HepG2 (cell line): Measurements from ENCODE around the gene PHKB. TPM values are rescaled to one million over a fixed set of nuclear protein-coding genes. Genes with fewer than 3 reads are reported as not detected.

Experiments used
- ATAC-seq: fragments of 200-7000 bp; cut with Tn5 transposase; 3 replicates; pipeline ENCODE4 v1.9.1; 2020; ENCODE audit warnings: mild to moderate bottlenecking, moderate library complexity
- BruUV-seq: library from RNA; stranded (reverse); fragments of 400-500 nt; replicated peaks from 2 replicates; lab custom pipeline; 2021; lab: Mats Ljungman, UMichigan
- CTCF ChIA-PET: fragments of 300-600 bp; formaldehyde crosslinking; extraction: SDS; loops from one replicate; lab custom pipeline; 2021; ENCODE audit warnings: low total read pairs, inconsistent platforms, low intra/inter-chr PET ratio; lab: Yijun Ruan, JAX
- POLR2A ChIA-PET: fragments of 350-600 bp; sonication (Branson Sonifier 250); formaldehyde crosslinking; loops from one replicate; lab custom pipeline; 2020; ENCODE audit warnings: antibody characterized with exemption, inconsistent platforms; lab: Yijun Ruan, JAX
- DNase-seq: peaks from one replicate; pipeline ENCODE4 v3.0.0-alpha.2; 2015; ENCODE audit warnings: low spot score
- FAIRE-seq: peaks from 3 replicates; lab custom pipeline; 2011; peaks lifted over from hg19 to GRCh38; lab: Jason Lieb, UNC
- H2AFZ ChIP-seq: one replicate; pipeline ENCODE4 v1.6.1; 2011; ENCODE audit warnings: low read length, inconsistent platforms
- H3K27ac ChIP-seq: fragments of 300-600 bp; 3 replicates; pipeline ENCODE4 v1.8.0; 2011; ENCODE audit warnings: mixed run types, mild to moderate bottlenecking, mixed read lengths, low read length, inconsistent platforms; ENCODE audit not compliant: insufficient read depth; ENCODE audit errors: extremely low read length
- H3K27me3 ChIP-seq, 2 experiments: fragments of 200-600 bp in 1 of 2; 2 replicates in 1 of 2; 3 replicates in 1 of 2; pipeline versions ENCODE4 v1.6.0 to v1.8.0; 2011; ENCODE audit warnings: low read length in 2 of 2, mild to moderate bottlenecking in 2 of 2, moderate library complexity in 2 of 2, inconsistent platforms in 1 of 2; ENCODE audit not compliant: insufficient read depth in 2 of 2, control insufficient read depth in 1 of 2
- H3K36me3 ChIP-seq, 2 experiments: fragments of 200-600 bp in 1 of 2; replicated peaks in 1 of 2; 2 replicates in 1 of 2; 3 replicates in 1 of 2; pipeline versions ENCODE4 v1.5.1 to v1.8.0; 2011; ENCODE audit warnings: low read length in 2 of 2, inconsistent platforms in 1 of 2; ENCODE audit not compliant: insufficient read depth in 2 of 2, control insufficient read depth in 1 of 2
- H3K4me1 ChIP-seq: 2 replicates; pipeline ENCODE4 v1.5.1; 2012; ENCODE audit warnings: low read length, inconsistent platforms; ENCODE audit not compliant: insufficient read depth
- H3K4me2 ChIP-seq: 2 replicates; pipeline ENCODE4 v1.6.0; 2011; ENCODE audit warnings: low read depth, low read length, inconsistent platforms
- H3K4me3 ChIP-seq, 3 experiments: fragments of 200-600 bp in 1 of 3; sonication (generic), shearing (Covaris generic) in 1 of 3; replicated peaks in 1 of 3; 2 replicates each; pipeline ENCODE4 v1.5.1; 2011 to 2016; ENCODE audit warnings: low read length in 3 of 3, inconsistent platforms in 2 of 3, low read depth in 2 of 3, mild to moderate bottlenecking in 2 of 3, control low read depth in 1 of 3, mixed read lengths in 1 of 3; ENCODE audit not compliant: insufficient read depth in 1 of 3
- H3K79me2 ChIP-seq: one replicate; pipeline ENCODE4 v1.6.1; 2011; ENCODE audit warnings: low read length, inconsistent platforms; ENCODE audit not compliant: insufficient read depth
- H3K9ac ChIP-seq: 2 replicates; pipeline ENCODE4 v1.6.0; 2011; ENCODE audit warnings: mild to moderate bottlenecking, low read depth, low read length, inconsistent platforms; ENCODE audit not compliant: insufficient read depth
- H3K9me3 ChIP-seq: 2 replicates; pipeline ENCODE4 v1.5.1; 2012; ENCODE audit warnings: mild to moderate bottlenecking, low read length
- H4K20me1 ChIP-seq: 2 replicates; pipeline ENCODE4 v1.6.0; 2011; ENCODE audit warnings: inconsistent platforms, mild to moderate bottlenecking, low read length, moderate library complexity; ENCODE audit not compliant: insufficient read depth
- ARNT ChIP-seq: fragments of 450-650 bp; IDR thresholded peaks from 2 replicates; pipeline ENCODE4 v1.6.1; 2017
- GATAD2A ChIP-seq: IDR thresholded peaks from 2 replicates; pipeline ENCODE4 v1.6.1; 2016
- KDM6A ChIP-seq: IDR thresholded peaks from 2 replicates; pipeline ENCODE4 v1.6.1; 2016; ENCODE audit warnings: low read depth
- NFE2L2 ChIP-seq: fragments of 150-350 bp; IDR thresholded peaks from 2 replicates; pipeline ENCODE4 v1.6.1; 2014; ENCODE audit warnings: low read length
- NFRKB ChIP-seq: fragments of 450-650 bp; IDR thresholded peaks from 2 replicates; pipeline ENCODE4 v1.6.1; 2017
- NR0B2 ChIP-seq: sonication (generic); formaldehyde crosslinking; IDR thresholded peaks from 2 replicates; pipeline ENCODE4 v1.4.0; 2020; ENCODE audit warnings: mild to moderate bottlenecking, missing genetic modification reagents
- PAWR ChIP-seq: sonication (generic); formaldehyde crosslinking; IDR thresholded peaks from 2 replicates; pipeline ENCODE4 v1.4.0; 2020; ENCODE audit warnings: missing genetic modification reagents, mild to moderate bottlenecking, borderline replicate concordance
- POLR2A ChIP-seq, 2 experiments: IDR thresholded peaks; 2 replicates each; pipeline ENCODE4 v1.6.1; 2011; ENCODE audit warnings: low read depth in 2 of 2, low read length in 2 of 2, mild to moderate bottlenecking in 1 of 2, moderate library complexity in 1 of 2; ENCODE audit not compliant: insufficient read depth in 1 of 2
- SMC3 ChIP-seq: IDR thresholded peaks from 2 replicates; pipeline ENCODE4 v1.6.1; 2011; ENCODE audit warnings: low read length, improper control_type of control experiment
- SMYD3 ChIP-seq: sonication (generic); formaldehyde crosslinking; IDR thresholded peaks from 2 replicates; pipeline ENCODE4 v1.8.1; 2023; ENCODE audit warnings: mild to moderate bottlenecking, missing genetic modification reagents
- STAT5B ChIP-seq: sonication (generic); formaldehyde crosslinking; IDR thresholded peaks from 2 replicates; pipeline ENCODE4 v1.4.0; 2020; ENCODE audit warnings: missing genetic modification reagents
- TP53 ChIP-seq: sonication (generic); formaldehyde crosslinking; conservative IDR thresholded peaks from 2 replicates; pipeline ENCODE4 v1.4.0; 2020; ENCODE audit warnings: missing genetic modification reagents
- ZFAT ChIP-seq: sonication (generic); formaldehyde crosslinking; conservative IDR thresholded peaks from 2 replicates; pipeline ENCODE4 v1.8.1; 2023; ENCODE audit warnings: missing genetic modification reagents, inconsistent platforms
- ZNF652 ChIP-seq: IDR thresholded peaks from 2 replicates; pipeline ENCODE4 v1.6.1; 2016; ENCODE audit warnings: low read depth, borderline replicate concordance
- WGBS: methylation state at CpG from one replicate; pipeline ENCODE4 v1.1.6; 2017; ENCODE audit warnings: low lambda C conversion rate; 5-methylcytosine and 5-hydroxymethylcytosine counted together
- in situ Hi-C: cut with HindIII; loops from 2 replicates; pipeline ENCODE4 v1.10.0; 2017; ENCODE audit warnings: low pct_unique_long_range_greater_than_20kb; ENCODE audit not compliant: extremely low pct_ligation_motif_present
- intact Hi-C: fragments of 100-400 bp; cut with micrococcal nuclease; formaldehyde crosslinking; loops from one replicate; pipeline ENCODE4 v1.10.0; 2022; ENCODE audit not compliant: unreplicated experiment
- polyA plus RNA-seq, 8 experiments: library from polyadenylated mRNA; depleted of rRNA in 3 of 8; stranded (reverse) in 7 of 8; unstranded in 1 of 8; fragments of >200 nt; fragmentation: Illumina TruSeq in 4 of 8; extraction: Trizol in 4 of 8; gene quantifications; 2 replicates each; pipeline versions ENCODE4 v1.2.1 to v1.2.3, GENCODE V29; 2011 to 2016; ENCODE audit warnings: low read depth in 4 of 8, missing spikeins in 1 of 8, mixed read lengths in 1 of 8; ENCODE audit not compliant: insufficient read depth in 1 of 8
- total RNA-seq, 5 experiments: library from RNA; depleted of rRNA; stranded (reverse); fragments of >200 nt; fragmentation: Illumina TruSeq; extraction: Trizol; gene quantifications; 2 replicates each; pipeline ENCODE4 v1.2.3, GENCODE V29; 2016; ENCODE audit warnings: low read depth in 1 of 5
- TF ChIP-seq, protein P1 (sequence below), 2 experiments: sonication (generic) in 1 of 2; formaldehyde crosslinking in 1 of 2; IDR thresholded peaks; 2 replicates each; pipeline versions ENCODE4 v1.4.0 to v1.6.1; 2016 to 2020; ENCODE audit warnings: borderline replicate concordance in 1 of 2, low read depth in 1 of 2, mild to moderate bottlenecking in 1 of 2, missing genetic modification reagents in 1 of 2

Gene PHKB
- total and polyA plus RNA-seq, 2 of the 13 experiments (the other 11 are each of a cell fraction or from before 2014, with no cell fraction given) = 66.0 to 80.8 TPM

DNA sequence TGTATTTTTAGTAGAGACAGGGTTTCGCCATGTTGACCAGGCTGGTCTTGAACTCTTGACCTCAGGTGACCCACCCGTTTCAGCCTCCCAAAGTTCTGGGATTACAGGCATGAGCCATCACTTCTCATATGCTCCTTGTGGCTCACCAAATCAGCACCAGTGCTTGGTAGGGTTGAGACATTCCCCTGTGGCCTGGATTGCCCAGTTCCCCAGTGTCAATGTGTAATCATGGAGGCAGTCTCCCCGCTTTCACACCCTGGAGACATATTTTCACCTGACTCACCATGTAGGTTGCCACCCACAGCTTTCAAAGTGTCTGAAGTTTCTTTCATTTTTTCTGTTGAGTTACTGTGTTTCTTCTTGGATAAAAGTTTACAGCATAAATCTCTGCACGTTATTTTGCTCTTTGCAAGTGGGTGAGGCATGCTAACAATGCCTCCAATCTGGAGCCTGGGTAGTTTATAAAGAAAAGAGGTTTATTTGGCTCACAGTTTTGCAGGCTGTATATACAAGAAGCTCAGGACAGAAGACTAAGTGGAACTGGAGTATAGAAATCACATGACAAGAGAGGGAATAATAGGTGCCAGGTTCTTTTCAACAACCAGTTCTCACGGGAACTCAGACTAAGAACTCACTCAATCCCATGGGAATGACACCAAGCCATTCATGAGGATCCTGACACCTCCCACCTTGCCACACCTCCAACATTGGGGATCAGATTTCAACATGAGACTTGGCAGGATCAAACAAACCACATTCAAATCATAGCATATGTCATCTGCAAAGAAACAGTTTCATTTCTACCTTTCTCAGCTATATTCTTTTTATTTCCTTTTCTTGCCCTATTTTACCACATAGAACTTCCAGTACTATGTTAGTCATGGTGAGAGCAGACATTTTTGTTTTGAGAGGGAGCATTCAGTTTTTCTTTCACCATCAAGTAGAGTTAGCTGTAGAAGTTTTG lies 113.2 kb downstream of the PHKB start:
- no peak for DNase-seq
- 87% methylated on average over 5 of the region's 5 CpGs for WGBS
- H3K9me3 ChIP-seq = no peaks in the 10 kb centered on the region
- no peaks in the 10 kb centered on the region for H4K20me1 ChIP-seq
- intact Hi-C loops (no loop called here), in situ Hi-C loops (no loop called here)
- POLR2A ChIA-PET = no interaction called here
- H3K27me3 ChIP-seq = no peaks in the 10 kb centered on the region
- no peak for FAIRE-seq
- H3K4me3 ChIP-seq = no peak overlapping the region
- H3K4me1 ChIP-seq = no peaks in the 10 kb centered on the region
- no peak overlapping the region for H2AFZ ChIP-seq
- H3K4me2 ChIP-seq = no peak overlapping the region
- H3K79me2 ChIP-seq = no peaks in the 10 kb centered on the region
- H3K9ac ChIP-seq = no peak overlapping the region
- no peak overlapping the region for H3K27ac ChIP-seq
- BruUV-seq = no TSS peak
- ATAC-seq = no peak
- H3K36me3 ChIP-seq = peaks cover 3 to 9% of the 10 kb centered on the region in 2 experiments; a peak in 1 of 5 replicates
- CTCF ChIA-PET = no interaction called here
- TF ChIP-seq PAWR (CRISPR knock-in tag) (no peak), NFRKB (no peak), ZNF652 (no peak), NFE2L2 (no peak), SMC3 (no peak), NR0B2 (CRISPR knock-in tag) (no peak), ARNT (no peak), SMYD3 (CRISPR knock-in tag) (no peak), GATAD2A (CRISPR knock-in tag) (no peak), STAT5B (CRISPR knock-in tag) (no peak), TP53 (CRISPR knock-in tag) (no peak), ZFAT (CRISPR knock-in tag) (no peak), POLR2A (IDR thresholded peaks at IDR 0.05; ENCODE audit: insufficient read depth in 1 of 2, low read depth in 2 of 2, low read length in 2 of 2) (no peak), KDM6A (no peak)
- TF ChIP-seq, protein P1, sequence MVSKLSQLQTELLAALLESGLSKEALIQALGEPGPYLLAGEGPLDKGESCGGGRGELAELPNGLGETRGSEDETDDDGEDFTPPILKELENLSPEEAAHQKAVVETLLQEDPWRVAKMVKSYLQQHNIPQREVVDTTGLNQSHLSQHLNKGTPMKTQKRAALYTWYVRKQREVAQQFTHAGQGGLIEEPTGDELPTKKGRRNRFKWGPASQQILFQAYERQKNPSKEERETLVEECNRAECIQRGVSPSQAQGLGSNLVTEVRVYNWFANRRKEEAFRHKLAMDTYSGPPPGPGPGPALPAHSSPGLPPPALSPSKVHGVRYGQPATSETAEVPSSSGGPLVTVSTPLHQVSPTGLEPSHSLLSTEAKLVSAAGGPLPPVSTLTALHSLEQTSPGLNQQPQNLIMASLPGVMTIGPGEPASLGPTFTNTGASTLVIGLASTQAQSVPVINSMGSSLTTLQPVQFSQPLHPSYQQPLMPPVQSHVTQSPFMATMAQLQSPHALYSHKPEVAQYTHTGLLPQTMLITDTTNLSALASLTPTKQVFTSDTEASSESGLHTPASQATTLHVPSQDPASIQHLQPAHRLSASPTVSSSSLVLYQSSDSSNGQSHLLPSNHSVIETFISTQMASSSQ (IDR thresholded peaks at IDR 0.05; ENCODE audit: low read depth) = no peak
- TF ChIP-seq, protein P1 (CRISPR knock-in tag; IDR thresholded peaks at IDR 0.05; ENCODE audit: borderline replicate concordance) = no peak
